Activated naive CD4-positive, alpha-beta T cell treated with anti-CD3 and anti-CD28 coated beads, Interleukin-2, amount 10 ng/mL, durations not matched to agents 7 days and 5 days (primary cell): ENCODE results near the gene RPH3AL.
"Not testable (repeated sequence)": the region's sequence is repeated elsewhere in the genome, so short reads cannot be mapped to it uniquely, and the experiment has no call there.

Experiments used
- CTCF ChIA-PET: fragments of 350-600 bp; sonication (Branson Sonifier 250); formaldehyde crosslinking; loops from one replicate; lab custom pipeline; 2021; ENCODE audit warnings: antibody characterized with exemption; lab: Charles Lee
- DNase-seq: peaks from one replicate; pipeline ENCODE4 v3.0.0-alpha.2; 2020
- H3K27ac Mint-ChIP-seq: one replicate; pipeline ENCODE4 v1.8.0; 2021; ENCODE audit warnings: mild to moderate bottlenecking, moderate library complexity, mixed read lengths
- H3K27me3 Mint-ChIP-seq: one replicate; pipeline ENCODE4 v1.8.0; 2021; ENCODE audit warnings: mild to moderate bottlenecking, mixed read lengths
- H3K36me3 Mint-ChIP-seq: one replicate; pipeline ENCODE4 v1.8.0; 2021; ENCODE audit warnings: mixed read lengths
- H3K4me1 Mint-ChIP-seq: one replicate; pipeline ENCODE4 v1.8.0; 2021; ENCODE audit warnings: mixed read lengths
- H3K4me3 Mint-ChIP-seq: one replicate; pipeline ENCODE4 v1.8.0; 2021; ENCODE audit warnings: mild to moderate bottlenecking, moderate library complexity, mixed read lengths
- H3K9me3 Mint-ChIP-seq: one replicate; pipeline ENCODE4 v1.8.0; 2021; ENCODE audit warnings: mixed read lengths

Gene RPH3AL

GRCh38 chr17:248337-249235 lies 104.0 kb downstream of the RPH3AL start:
- peak overlapping the region; percentile 20 for H3K27ac Mint-ChIP-seq
- DNase-seq, result no peak
- H3K36me3 Mint-ChIP-seq, result no peaks in the 10 kb centered on the region
- CTCF ChIA-PET, result no interaction called here
- no peak overlapping the region for H3K4me3 Mint-ChIP-seq
- H3K9me3 Mint-ChIP-seq, result peaks cover 6% of the 10 kb centered on the region
- no peaks in the 10 kb centered on the region for H3K27me3 Mint-ChIP-seq
- H3K4me1 Mint-ChIP-seq, result no peaks in the 10 kb centered on the region

GRCh38 chr17:247767-248166 lies 104.8 kb downstream of the RPH3AL start:
- Mint-ChIP-seq H3K27me3 (no peaks in the 10 kb centered on the region), H3K4me3 (no peak overlapping the region), H3K27ac (no peak overlapping the region), H3K9me3 (peaks cover 6% of the 10 kb centered on the region), H3K36me3 (no peaks in the 10 kb centered on the region), H3K4me1 (no peaks in the 10 kb centered on the region)
- CTCF ChIA-PET, result no interaction called here
- DNase-seq, result peak; percentile 16

DNA sequence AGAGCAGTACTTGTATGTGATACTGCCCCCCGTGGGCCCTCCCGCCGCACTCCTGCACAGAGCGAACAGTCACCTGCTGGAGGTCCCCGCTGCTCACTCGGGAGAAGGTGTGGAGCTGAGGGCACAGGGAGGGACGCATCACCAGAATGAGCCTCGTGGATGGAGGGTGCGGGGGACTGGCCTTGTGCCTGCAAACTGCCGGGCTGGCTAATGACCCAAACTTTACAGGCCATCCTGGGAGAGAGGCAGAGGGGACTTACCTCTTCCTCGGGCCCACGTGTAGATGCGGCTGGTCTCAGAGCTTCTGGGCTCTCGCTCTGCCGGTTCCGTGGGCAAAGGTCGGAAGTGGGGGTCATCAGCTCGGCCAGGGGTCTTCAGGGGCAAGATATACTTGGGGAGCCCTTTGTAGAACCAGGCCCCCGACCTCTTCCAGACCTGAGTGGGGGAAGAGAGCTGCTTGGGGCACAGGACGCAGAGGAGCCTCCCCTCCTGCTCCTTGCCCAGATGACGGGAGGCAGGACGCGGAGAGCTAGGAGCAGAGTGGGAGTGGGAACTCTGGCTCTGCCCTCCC lies 105.7 kb downstream of the RPH3AL start:
- peak; percentile 11 for DNase-seq
- H3K4me1 Mint-ChIP-seq, result no peaks in the 10 kb centered on the region
- H3K4me3 Mint-ChIP-seq, result no peak overlapping the region
- no peak overlapping the region for H3K27ac Mint-ChIP-seq
- no peaks in the 10 kb centered on the region for H3K27me3 Mint-ChIP-seq
- peaks cover 6% of the 10 kb centered on the region for H3K9me3 Mint-ChIP-seq
- CTCF ChIA-PET, result no interaction called here
- no peaks in the 10 kb centered on the region for H3K36me3 Mint-ChIP-seq

DNA sequence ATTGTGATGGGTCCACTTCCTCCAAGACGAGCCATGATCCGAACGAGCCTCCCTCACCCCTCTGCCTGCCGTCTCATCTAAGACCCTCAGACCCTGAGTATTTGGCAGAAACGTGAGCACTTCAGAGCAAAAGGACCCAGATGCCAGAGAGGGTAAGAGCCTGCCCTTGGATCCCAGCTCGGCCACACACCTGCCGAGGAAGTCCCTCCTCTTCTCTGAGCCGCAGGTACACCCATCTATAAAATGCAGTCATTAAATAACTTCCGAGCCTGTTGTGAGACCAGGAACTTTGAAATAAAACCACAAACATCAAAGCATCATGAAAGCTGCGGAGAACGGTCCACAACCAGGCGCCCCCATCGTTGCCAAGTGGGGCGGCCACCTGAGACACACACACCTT lies 106.4 kb downstream of the RPH3AL start:
- Mint-ChIP-seq H3K27me3 (no peaks in the 10 kb centered on the region), H3K4me1 (no peaks in the 10 kb centered on the region), H3K4me3 (no peak overlapping the region), H3K36me3 (no peaks in the 10 kb centered on the region), H3K27ac (no peak overlapping the region), H3K9me3 (peaks cover 6% of the 10 kb centered on the region)
- CTCF ChIA-PET, result no interaction called here
- no peak for DNase-seq

- CTCF ChIA-PET, result no interaction called here
- H3K4me3 Mint-ChIP-seq, result no peak overlapping the region
- no peak overlapping the region for H3K27ac Mint-ChIP-seq
- H3K9me3 Mint-ChIP-seq, result peaks cover 6% of the 10 kb centered on the region
- H3K4me1 Mint-ChIP-seq, result no peaks in the 10 kb centered on the region
- H3K36me3 Mint-ChIP-seq, result no peaks in the 10 kb centered on the region
- peak; percentile 6 for DNase-seq
- H3K27me3 Mint-ChIP-seq, result no peaks in the 10 kb centered on the region
Measured at GRCh38 chr17:245611-246010, 107.0 kb downstream of the RPH3AL start.

GRCh38 chr17:245020-245419 lies 107.6 kb downstream of the RPH3AL start:
- H3K4me1 Mint-ChIP-seq, result no peaks in the 10 kb centered on the region
- no peak for DNase-seq
- CTCF ChIA-PET, result no interaction called here
- H3K9me3 Mint-ChIP-seq, result peaks cover 6% of the 10 kb centered on the region
- no peak overlapping the region for H3K4me3 Mint-ChIP-seq
- H3K36me3 Mint-ChIP-seq, result no peaks in the 10 kb centered on the region
- no peak overlapping the region for H3K27ac Mint-ChIP-seq
- H3K27me3 Mint-ChIP-seq, result no peaks in the 10 kb centered on the region

DNA sequence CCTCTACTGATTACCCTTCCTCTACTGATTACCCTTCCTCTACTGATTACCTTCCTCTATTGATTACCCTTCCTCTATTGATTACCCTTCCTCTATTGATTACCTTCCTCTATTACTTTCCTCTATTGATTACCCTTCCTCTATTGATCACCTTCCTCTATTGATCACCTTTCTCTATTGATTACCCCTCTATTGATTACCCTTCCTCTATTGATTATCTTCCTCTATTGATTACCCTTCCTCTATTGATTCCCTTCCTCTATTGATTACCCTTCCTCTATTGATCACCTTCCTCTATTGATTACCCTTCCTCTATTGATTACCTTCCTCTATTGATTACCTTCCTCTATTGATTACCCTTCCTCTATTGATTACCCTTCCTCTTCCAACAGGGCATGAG lies 108.7 kb downstream of the RPH3AL start:
- H3K4me3 Mint-ChIP-seq, CTCF ChIA-PET, H3K27me3 Mint-ChIP-seq, H3K27ac Mint-ChIP-seq, H3K9me3 Mint-ChIP-seq, H3K4me1 Mint-ChIP-seq, H3K36me3 Mint-ChIP-seq, DNase-seq: not testable (repeated sequence)

DNA sequence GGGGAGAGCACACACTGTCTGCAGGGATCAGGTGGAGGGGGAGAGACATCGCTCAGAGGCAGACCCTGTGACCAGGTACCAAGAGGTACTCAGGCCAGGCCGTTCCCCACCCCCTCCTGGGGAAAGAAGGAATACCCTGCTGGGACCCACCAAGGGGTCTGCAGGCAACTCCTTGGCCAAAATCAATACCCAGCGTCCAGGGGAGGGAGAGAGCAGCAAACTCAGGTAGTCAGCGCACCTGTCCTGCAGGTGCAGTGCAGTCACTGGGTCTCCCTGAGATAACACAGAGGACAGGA lies 113.7 kb downstream of the RPH3AL start:
- CTCF ChIA-PET, result no interaction called here
- H3K27me3 Mint-ChIP-seq, result no peaks in the 10 kb centered on the region
- DNase-seq, result no peak
- no peaks in the 10 kb centered on the region for H3K36me3 Mint-ChIP-seq
- H3K4me1 Mint-ChIP-seq, result no peaks in the 10 kb centered on the region
- H3K4me3 Mint-ChIP-seq, result no peak overlapping the region
- no peaks in the 10 kb centered on the region for H3K9me3 Mint-ChIP-seq
- H3K27ac Mint-ChIP-seq, result no peak overlapping the region

DNA sequence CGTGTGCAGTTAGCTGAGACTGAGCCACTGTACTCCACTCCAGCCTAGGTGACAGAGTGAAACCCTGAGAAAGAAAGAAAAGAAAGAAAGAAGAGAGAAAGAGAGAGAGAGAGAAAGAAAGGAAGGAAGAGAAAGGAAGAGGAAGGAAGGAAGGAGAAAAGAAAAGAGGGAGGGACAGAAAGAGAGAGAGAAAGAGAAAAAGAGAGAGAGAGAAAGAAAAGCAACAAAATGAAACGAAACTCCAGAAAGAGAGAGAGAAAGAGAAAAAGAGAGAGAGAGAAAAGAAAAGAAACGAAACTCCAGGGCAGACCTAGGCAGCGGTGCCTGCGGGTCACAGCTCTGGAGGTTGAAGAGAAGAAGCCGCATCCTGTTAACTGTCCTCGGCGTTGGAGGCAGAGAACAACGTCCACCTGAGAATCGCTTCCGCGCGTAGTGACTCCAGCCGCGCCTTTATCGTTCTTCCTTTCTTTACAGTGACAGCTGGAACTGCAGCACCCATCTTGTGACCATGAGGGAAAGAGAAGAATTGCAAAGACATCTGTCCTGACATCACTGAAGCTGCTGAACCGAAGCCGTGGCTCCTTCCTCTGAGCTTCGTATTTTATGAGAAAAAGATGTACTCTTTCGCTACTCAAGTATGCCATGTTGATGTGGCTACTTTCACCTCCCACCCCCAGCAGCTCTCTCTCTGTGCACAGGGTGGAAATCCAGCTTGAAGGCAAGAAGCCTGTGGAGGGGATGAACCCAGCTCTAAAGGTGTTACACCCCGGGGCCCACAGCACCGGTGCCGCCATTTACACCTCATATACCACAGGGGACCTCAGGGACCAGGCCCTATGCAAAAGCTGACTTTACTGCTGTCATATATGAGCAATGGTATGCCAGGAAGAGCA lies 114.3 kb downstream of the RPH3AL start:
- Mint-ChIP-seq H3K36me3 (no peaks in the 10 kb centered on the region), H3K9me3 (no peaks in the 10 kb centered on the region), H3K4me3 (no peak overlapping the region), H3K27me3 (no peaks in the 10 kb centered on the region), H3K27ac (no peak overlapping the region), H3K4me1 (no peaks in the 10 kb centered on the region)
- CTCF ChIA-PET, result no interaction called here
- no peak for DNase-seq

- Mint-ChIP-seq H3K4me3 (no peak overlapping the region), H3K36me3 (no peaks in the 10 kb centered on the region), H3K9me3 (no peaks in the 10 kb centered on the region), H3K27ac (no peak overlapping the region), H3K4me1 (no peaks in the 10 kb centered on the region), H3K27me3 (no peaks in the 10 kb centered on the region)
- DNase-seq, result no peak
- CTCF ChIA-PET, result no interaction called here
Measured at GRCh38 chr17:237406-237955, 115.1 kb downstream of the RPH3AL start.

GRCh38 chr17:236641-237405 lies 115.8 kb downstream of the RPH3AL start:
- Mint-ChIP-seq H3K4me3 (no peak overlapping the region), H3K9me3 (no peaks in the 10 kb centered on the region), H3K27me3 (no peaks in the 10 kb centered on the region), H3K27ac (no peak overlapping the region), H3K4me1 (no peaks in the 10 kb centered on the region), H3K36me3 (no peaks in the 10 kb centered on the region)
- DNase-seq, result no peak
- CTCF ChIA-PET, result no interaction called here

DNA sequence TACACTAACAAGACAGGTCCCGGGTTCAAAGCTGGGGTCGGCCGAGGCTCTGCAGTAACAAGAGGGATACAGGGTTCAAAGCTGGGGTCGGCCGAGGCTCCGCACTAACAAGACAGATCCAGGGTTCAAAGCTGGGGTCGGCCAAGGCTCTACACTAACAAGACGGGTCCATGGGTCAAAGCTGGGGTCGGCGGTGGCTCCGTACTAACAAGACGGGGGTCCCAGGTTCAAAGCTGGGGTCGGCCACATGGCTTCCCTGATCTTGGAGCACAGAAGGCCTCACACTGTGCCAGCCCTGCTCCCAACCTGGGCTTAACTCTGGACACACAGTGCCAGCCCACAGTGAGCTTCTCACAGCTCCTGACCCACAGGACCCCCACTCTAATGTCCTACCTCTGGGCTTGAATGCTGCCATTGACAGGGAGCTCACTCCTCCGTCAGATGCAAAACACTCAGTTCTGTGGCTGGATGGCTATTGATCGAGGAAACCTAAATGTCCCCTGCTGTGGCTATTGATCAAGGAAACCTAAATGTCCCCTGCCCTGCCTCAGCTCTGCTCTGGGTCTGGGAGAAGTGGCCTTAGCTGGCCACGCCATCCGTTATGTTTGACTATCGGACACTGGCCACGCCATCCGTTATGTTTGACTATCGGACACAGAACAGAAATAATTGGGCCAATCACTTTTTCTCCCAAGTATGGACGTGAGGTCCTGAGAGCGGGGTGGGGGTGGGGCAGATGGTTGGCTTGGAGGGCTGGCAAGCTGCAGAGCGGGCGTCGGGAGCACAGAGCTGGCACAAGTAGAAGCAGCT lies 116.6 kb downstream of the RPH3AL start:
- CTCF ChIA-PET, result interaction anchor here (0.6 kb wide), 1 partner anchor 29 kb away, joined by 3 read pairs; no protein-coding TSS in a partner anchor
- H3K4me3 Mint-ChIP-seq, result no peak overlapping the region

More for the DNA sequence above, 116.6 kb downstream of the RPH3AL start:
- Mint-ChIP-seq H3K4me1 (no peaks in the 10 kb centered on the region), H3K36me3 (no peaks in the 10 kb centered on the region), H3K27ac (no peak overlapping the region), H3K9me3 (no peaks in the 10 kb centered on the region), H3K27me3 (no peaks in the 10 kb centered on the region)
- DNase-seq, result no peak
